ENCODE results near the gene DCTN1.
A peak's percentile ranks its signal among the peaks of the same experiment; 100 is the strongest.
"Not testable (repeated sequence)": the region's sequence is repeated elsewhere in the genome, so short reads cannot be mapped to it uniquely, and the experiment has no call there.

DCTN1 gene

DNA sequence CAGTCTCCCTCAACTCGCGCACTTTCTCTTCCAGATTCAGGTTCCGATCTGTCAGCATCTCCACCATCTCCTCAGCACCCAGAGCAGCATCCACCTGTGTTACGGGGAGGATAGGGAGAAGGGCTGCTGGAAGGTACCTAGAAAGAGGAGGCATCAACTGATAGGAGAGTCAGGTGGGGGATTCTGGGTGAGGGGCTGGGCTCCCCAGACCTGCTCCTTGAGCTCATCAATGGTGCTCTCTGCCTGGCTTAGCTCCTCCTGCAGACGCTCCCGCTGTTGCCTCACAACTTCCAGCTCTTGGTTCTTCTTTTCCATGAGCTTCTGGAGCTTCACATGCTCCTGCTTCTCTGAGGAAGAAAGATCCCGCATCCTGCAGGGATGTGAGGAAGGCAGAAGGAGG lies 10.1 kb downstream of the DCTN1 start:
- no peak for DNase-seq (ENCODE audit: low read depth)

DNA sequence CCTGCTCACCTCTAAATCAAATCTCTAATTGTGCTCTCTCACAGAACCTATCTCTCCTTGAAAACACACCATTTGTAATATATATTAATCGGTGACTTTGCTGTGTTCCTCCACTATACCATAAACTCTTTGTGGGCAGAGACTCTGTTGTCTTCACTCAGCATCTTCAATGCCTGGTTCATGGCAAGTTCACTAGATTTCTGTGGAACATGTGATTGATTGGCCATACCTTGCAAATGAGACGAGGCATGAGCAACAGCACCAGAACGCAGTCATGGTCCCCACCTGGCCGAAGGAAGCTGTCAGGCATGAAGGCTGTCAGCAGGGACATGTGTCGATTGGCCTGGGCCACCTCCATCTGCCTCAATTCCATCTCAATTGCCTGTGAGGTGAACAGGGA lies 11.6 kb downstream of the DCTN1 start:
- no peak for DNase-seq (ENCODE audit: low read depth)

DNA sequence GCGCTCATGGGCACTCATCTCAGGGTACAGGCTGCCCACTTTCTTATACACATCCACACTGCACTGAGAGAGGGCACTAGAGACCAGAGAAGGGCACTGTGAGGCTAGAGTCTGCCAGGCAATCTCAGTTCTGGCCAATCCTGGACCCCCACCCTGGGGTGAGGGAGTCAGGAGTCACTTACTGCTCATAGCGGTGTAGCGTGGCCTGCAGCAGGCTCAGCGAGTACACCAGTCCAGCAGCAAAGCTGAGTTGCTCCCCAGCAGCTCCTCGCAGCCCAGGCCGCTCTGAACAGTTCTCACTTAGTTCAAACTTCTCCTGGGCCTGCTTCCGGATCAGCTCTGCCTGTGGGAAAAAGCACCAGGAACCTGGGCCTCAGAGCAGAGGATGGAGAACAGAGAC lies 12.3 kb downstream of the DCTN1 start:
- DNase-seq (ENCODE audit: low read depth) = no peak

DNA sequence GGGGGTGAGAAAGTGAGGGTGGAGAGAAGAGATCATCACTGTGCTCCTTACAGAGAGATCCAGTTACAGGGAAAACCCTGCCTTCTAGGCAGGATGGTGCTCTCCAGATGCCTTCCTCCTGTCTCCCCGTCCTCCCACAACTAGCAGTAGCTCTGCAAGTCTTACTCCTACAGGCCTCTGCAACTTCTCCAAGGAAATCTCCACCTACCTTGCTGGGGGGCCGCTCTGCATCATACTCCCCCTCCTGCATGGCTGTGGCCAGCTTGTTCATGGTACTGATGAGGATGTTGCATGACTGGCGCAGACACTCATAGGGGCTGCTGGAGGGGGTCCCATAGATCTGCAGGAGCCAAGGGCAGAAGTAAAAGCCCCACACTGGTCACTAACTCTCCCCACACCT lies 14.1 kb downstream of the DCTN1 start:
- DNase-seq (ENCODE audit: low read depth) = no peak

DNA sequence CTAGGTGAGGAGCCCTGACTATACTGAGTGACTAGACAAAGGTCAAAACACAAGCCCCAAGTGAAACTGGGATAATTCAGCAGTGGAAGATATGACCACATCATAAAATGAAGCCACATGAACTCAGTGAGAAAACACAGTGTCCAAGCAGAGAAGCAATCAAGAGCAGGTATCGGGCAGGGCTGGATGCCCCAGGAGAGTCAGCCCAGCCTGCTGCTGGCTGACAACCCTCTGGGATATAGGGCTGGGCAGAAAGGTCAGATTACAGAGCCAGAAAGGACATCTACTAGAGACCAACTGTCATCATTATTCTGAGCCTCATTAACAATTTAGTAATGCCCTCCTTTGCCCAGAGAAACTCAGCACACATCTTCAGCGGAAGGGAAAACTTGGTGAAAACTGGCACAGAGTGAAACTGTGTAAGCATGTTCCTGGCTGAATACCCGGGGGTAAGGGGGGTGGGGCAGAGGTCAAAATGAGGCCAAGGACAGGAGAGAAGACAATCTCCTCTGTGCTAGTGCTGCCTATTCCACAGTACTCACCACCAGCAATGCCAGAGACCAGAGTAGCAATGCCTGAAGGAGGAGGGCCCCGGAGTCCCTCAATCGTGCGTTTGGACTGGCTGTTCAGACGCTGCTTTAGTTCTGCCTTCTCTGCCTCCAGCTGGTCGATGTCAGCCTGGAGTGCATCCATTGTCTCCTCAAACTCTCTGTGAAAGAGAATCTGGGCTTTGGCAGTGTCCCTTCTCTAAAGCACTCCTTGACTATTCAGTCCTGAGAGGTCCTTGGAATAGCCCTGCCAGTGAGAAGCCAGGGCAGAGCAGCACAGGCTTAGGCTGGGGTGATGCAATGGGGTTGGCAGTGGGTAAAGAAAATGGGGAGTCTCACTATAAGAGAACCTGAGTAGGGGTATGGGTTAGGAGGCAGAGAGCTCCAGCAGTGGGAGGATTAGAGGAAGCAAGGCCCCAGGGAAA lies 15.3 kb downstream of the DCTN1 start:
- no peak for DNase-seq (ENCODE audit: low read depth)

DNA sequence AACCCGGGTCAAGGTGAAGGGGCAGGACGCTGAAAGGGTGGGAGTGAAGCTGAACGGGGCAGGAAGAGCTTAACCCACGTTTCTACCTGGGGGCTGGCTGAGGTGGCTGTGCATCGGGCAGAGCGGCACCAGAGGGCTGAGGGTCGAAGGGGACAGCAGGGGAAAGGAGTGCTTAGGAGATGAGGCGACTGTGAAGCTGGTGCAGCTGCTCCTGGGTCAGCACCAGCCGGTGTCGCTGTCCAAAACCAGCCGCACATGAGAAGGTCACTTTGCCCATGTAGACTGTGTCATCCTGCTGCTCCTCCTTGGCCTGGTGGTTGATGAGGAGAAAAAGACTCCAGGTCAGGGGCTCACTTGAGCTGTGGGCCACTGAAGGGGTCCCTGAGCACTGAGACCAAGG lies 18.8 kb downstream of the DCTN1 start:
- no peak for DNase-seq (ENCODE audit: low read depth)

DNA sequence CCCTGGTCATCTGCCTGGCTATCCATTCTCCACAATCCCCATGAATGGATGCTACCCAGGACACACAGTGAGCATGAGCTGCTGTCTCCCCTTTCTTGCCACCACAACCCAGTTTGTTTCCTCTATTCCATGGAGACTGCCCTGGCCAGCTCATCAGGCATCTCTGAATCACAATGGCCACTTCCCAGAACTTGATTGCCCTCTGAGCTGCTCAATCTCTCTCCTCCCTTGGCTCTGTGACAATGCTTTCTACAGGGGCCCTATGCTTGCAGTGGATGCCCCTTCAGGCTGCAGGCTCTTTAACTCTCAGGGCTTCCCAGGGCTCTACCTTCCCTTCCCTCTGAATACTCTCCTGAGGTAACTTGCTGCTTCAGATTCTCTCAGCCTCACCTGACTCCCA lies 22.5 kb downstream of the DCTN1 start:
- no peak for DNase-seq (ENCODE audit: low read depth)

DNA sequence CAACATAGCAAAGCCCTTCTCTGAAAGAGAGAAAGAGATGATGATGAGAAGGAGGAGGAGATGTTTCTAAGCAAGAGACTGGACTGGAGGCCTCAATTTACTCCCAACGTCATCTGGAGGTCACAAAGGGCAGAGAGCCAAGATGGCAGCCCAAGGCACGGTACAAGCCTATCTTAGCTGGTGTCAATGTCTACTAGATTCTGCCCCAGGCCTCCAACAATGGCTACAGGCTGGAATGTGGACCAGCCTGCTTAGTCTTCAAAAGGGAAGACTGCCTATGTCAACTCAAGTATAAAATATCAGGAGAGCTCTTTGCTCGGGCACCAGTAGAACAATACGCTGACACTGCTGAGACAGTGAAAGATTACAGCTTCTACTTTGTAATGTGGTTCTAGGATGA lies 30.2 kb downstream of the DCTN1 start:
- DNase-seq (ENCODE audit: low read depth) = no peak

DNA sequence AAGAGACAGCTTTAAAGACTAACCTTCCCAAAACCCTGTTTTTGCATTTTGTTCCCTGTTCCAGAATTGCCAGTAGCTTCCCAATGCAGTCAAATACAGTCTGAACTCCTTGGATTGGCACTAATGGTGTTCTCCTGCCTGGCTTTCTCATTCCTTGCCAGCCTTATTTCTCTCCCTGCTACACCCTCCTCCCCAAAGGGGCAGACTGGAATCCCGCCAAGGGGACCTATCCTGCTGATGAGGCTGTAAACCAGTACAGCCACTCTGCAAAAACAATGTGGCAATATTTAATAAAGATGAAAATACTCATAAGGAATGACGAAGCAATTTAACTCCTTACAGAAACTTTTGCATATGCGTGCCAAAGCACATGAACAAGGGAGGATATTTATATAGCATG lies 32.4 kb downstream of the DCTN1 start:
- no peak for DNase-seq (ENCODE audit: low read depth)

DNA sequence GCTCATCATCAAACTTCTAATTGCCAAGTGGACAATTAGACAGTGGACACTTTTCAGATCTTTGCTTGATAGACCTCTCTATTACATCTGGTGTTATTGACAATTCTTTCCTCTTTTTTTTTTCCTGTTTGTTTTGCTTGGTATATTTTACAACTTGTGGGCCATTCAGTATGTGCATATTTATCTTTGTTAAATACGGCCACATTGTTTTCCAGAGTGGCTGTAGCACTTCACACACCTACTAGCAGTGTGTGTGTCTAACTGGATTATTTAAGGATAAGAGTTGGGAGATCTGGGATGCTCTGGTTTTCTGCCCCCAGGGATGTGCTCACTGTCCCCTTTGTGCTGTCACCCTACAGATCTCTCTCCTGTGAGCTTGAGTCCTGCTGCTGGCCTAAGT lies 32.8 kb downstream of the DCTN1 start:
- DNase-seq (ENCODE audit: low read depth) = no peak

DNA sequence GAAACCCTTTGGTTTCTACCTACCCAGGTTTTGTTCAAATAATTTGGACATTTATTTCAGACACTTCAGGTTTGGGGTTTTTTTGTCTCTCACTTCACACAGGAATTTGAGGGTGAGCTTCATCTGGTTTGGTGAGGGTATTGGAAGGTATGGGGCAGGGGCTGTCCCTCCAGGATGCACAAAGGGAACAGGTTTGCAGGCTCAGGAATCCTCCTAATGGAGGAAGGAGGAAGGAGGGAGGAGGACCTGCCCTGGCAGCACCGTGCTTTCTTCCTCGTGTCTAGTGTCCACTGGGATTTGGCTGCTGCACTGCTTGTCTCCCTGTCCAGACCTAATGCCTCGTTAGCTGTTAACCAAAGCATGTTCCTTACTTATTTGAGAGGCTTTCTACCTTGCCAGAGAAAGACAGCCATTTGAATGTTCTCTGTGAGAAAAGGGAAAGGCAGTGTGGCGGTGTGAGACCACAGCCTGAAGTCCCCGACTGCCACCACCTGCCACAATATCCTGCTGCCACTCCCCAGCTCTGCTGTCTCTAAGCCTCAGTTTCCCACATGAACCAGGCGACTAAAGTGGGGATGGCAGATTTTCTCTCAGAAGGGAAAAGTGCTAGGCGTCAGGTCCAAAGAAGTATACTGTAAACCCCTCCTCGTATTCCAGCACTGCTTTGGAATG lies 34.7 kb downstream of the DCTN1 start:
- no peak for DNase-seq (ENCODE audit: low read depth)

DNA sequence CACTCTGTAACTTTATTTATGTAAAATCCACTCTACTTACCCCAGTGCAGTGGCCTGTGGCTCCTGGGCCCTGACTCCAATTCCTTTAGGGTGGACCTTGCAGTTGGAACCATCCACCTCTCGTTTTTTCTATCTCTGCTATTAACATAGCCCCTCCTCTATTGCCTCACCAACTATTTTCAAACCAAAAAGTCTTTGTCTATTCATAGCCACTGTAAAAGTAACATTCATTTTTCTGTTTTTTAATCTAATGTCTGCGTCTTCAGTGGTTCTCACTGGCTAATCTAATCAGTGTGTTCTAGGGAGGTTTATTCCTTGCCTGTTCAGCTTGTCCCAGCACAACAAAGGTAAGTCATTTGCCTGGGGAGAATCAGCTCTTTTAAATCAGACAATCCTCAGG lies 36.8 kb downstream of the DCTN1 start, which contains the start of gene SLC4A5:
TSS of gene SLC4A5 (minus strand) at position 101 of the 400 bp plus-strand sequence. CDS start 28,393 bp downstream, outside the sequence.
- DNase-seq (ENCODE audit: low read depth) = no peak

DNA sequence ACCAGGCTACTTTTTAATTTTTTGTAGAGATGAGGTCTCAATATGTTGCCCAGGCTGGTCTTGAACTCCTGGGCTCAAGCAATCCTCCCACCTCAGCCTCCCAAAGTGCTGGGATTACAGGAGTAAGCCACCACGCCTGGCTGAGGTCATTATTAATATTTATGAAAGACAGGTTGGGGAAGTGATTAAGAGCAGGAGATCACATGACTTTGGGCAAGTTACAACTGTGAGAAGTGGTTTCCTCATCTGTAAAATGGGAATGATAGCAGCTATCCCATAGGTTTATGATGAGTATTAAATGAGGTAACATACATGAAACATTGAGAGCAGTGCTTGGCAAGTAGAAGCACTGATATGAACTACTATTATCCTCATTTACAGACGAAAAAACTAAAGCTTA lies 43.9 kb downstream of the DCTN1 start:
- DNase-seq (ENCODE audit: low read depth) = not testable (repeated sequence)

DNA sequence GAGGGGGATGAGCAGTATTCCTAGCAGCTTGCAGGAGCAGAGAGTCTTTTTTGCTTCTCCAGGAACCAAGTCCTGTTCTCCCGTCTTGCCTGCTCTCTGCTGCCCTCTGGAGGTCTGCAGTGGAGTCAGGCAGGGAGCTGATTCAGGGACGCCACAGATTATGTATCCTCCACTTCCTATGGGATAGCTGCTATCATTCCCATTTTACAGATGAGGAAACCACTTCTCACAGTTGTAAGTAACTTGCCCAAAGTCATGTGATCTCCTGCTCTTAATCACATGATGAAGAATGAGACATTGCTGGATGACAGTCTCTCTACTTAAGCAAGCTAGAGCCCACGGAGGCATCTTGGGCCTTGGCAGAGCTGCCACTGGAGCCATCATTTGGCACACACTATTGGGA lies 45.2 kb downstream of the DCTN1 start:
- DNase-seq (ENCODE audit: low read depth) = peak; percentile 63

DNA sequence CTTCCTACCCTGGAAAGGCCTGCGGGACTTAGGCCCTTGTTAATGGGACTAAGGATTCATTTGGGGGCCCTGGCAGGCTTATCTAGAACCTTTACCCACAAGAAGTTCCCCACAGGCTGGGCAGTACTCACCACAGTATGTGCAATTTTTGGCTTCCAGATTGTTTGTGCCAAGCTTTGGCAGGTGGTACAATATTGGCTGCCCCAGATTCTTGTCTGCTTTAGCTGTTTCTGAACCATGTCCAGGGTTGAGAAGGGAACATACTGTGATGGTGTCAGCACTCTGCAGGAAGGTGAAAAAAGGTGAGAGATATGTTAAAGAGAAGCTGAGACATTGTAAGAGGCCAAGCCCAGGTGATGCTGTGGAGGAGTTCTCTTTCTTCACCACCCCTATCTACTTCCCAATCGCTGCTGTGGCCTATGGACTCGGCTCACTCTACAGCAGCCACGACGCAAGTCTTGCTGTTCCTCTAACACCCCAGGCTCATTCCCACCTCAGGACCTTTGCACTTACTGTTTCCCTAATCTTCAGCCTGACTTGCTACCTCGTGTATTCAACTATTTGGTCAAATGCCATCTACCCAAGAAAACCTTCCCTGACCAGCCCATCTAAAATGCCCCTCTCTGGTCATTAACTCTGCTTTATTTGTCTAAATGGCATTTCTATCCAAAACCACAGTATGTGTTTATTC lies 46.1 kb downstream of the DCTN1 start:
- no peak for DNase-seq (ENCODE audit: low read depth)

DNA sequence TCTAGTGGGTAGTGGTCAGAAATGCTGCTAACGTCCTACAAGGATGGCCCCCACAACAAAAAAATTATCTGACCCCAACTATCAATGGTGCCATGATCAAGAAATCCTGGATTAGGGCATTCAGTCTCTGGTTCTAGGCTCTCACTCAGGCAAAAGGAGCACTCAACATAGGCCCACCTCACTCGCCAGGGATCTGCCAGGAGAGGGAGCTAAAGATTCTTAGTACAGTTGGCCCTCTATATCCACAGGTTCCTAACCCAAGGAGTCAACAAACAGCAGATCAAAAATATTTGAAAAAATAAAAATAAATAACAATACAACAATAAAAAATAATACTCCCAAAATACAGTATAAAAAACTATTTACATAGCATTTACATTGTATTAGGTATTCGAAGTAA lies 46.9 kb downstream of the DCTN1 start:
- no peak for DNase-seq (ENCODE audit: low read depth)

DNA sequence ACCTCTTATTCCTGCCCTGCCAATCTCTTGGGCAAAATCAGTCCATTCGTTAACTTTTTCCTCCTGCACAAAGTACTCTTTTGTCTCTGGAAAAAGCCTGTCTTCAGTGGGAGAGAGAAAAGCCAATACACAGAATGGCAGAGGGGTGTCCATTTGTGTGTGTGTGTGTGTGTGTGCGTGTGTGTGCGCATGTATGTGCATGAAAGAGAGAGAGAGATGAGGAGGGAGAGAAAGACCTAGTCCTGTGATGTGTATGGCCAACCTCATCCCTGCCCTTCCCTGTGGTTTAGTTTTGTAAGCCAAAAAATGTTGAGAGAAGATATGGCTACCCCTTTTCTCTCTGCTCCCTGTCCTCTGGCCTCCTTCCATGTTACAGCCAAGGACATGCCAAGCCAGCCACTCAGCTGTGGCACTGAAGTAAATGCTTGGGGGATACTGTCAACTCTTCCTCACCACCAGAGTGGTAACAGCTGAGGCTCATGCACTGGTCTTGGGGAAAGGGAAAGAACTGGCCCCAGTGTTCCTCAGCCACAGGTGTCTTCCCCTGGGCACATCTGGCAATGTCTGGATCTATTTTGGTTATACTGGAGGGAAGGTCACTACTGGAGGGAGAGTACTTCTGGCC lies 47.4 kb downstream of the DCTN1 start:
- no peak for DNase-seq (ENCODE audit: low read depth)

DNA sequence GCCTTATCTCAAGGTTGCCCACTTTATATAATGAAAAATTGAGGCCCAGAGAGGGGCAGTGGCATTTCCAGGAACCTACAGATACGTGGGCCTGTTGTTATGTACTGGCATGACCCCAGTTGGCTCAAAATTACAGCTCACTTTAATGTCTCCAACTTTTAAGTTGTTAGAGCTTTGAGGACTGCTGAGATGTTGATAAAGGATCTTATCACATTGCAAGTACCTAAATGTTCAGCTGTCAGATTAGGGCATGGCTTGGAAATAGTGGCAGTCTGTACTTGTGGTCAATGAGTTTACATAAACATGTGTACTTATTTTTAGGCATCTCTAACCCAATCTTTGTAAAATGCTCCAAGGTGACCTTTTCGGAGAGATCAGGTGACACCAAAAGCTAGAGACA lies 51.5 kb downstream of the DCTN1 start:
- no peak for DNase-seq (ENCODE audit: low read depth)

DNA sequence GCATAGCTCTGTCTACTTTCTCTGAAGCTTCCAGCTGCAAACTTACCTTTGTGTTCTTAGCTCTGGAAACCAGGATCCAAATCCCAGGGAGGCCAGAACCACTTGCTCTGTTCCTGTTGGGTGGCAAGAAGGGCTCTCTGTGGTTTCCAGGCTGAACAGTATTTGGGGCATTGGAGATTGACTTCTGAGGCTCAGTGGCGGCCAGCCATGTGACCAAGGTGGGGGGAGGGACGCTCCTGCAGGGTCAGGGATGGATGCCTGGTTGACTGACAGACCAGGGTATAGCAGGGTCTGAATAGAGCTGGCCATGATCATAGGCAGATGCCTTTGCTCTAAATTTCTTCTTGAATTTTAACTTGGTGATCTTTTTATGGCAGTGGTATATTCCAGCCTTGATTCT lies 52.0 kb downstream of the DCTN1 start:
- DNase-seq (ENCODE audit: low read depth) = no peak

DNA sequence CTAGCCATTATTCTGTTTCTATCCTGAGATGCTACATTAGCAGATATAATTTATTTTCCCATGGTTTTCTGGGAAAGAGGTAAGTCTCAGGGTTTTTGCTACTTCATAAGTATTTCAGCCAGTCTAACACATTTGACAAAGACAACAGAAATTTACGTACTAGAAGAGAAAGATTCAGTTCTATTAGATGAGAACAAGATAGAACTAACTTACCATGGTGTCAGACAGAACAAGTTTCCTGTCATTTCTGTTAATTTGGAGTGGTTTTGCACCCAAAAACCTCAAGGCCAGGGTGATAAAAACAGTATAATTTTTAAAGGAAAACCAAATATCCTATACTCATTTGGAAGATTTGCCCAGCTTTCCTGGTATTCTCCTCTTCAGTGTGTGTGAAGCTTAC lies 52.5 kb downstream of the DCTN1 start:
- DNase-seq (ENCODE audit: low read depth) = no peak

DNA sequence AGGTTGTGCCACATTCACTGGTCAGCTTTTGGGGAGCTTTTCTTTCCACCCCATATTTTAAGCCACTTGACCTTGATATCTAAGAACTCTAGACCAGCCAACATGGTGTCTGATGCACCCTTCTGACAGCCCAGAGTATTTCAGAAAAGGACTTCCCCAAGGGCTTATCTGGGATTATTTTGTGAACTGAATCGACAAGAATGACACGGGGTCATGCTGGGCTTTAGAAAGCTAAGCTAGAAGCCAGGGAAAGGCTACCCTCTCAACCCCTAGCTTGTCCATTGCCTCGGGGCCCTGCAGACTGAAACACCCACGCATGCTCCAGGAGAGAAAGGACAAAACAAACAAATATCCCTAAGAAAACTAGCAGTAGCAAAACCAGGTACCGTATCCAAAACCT lies 52.9 kb downstream of the DCTN1 start:
- no peak for DNase-seq (ENCODE audit: low read depth)

DNA sequence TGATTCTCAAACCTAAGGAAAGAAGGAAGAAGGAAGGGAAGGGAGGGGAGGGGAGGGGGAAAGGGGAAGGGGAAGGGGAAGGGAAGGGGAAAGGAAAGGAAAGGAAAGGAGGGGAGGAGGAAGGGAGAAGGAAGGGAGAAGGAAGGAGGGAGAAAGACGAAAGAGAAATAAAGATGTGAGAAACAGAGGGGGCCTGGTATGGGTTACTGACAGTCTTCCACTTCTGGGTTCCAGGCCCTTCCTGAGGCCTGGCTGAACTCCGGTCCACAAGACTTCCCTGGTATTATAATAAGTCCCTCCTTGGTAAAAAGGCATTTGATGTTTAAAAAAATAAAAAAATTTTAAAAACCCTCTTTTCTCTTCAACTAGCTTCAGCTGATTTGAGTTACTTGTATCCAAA lies 54.3 kb downstream of the DCTN1 start:
- no peak for DNase-seq (ENCODE audit: low read depth)

Measured in activated T-cell treated with anti-CD3 and anti-CD28 coated beads for 48 hours (primary cell).